PFSK-1 (cell line): ENCODE data around the gene MAP2K5.

Experiments
- FOXP2 ChIP-seq: optimal IDR thresholded peaks from 2 replicates; pipeline ENCODE3; 2011; ENCODE audit warnings: borderline replicate concordance, control low read depth, inconsistent platforms; ENCODE audit not compliant: insufficient read depth; ENCODE audit errors: extremely low read length, extremely low read depth
- POLR2AphosphoS5 ChIP-seq: IDR thresholded peaks from 2 replicates; pipeline ENCODE4 v1.6.1; 2012; ENCODE audit warnings: low read depth, mild to moderate bottlenecking, control low read depth, low read length, moderate library complexity
- REST ChIP-seq, 2 experiments: IDR thresholded peaks; 2 replicates each; pipeline versions ENCODE4 v1.6.1 to v1.8.0; 2011 to 2012; ENCODE audit warnings: low read depth in 2 of 2, low read length in 2 of 2, control low read depth in 1 of 2, inconsistent platforms in 1 of 2, mild to moderate bottlenecking in 1 of 2, moderate library complexity in 1 of 2; ENCODE audit not compliant: insufficient read depth in 1 of 2
- SIN3A ChIP-seq: IDR thresholded peaks from 2 replicates; pipeline ENCODE4 v1.6.1; 2012; ENCODE audit warnings: mild to moderate bottlenecking, low read length, moderate library complexity, borderline replicate concordance; ENCODE audit not compliant: insufficient read depth
- TAF1 ChIP-seq: IDR thresholded peaks from 2 replicates; pipeline ENCODE4 v1.6.1; 2012; ENCODE audit warnings: low read length, control low read depth, borderline replicate concordance; ENCODE audit not compliant: insufficient read depth

MAP2K5 gene

GRCh38 chr15:67523330-67523729 is 19.2 kb upstream of the MAP2K5 start:
- no peak for TF ChIP-seq FOXP2

- no peak for TF ChIP-seq TAF1
- no peak for TF ChIP-seq SIN3A
- TF ChIP-seq FOXP2, result no peak
- no peak for TF ChIP-seq POLR2AphosphoS5
Observed at GRCh38 chr15:67524235-67524634, 18.3 kb upstream of the MAP2K5 start.

GRCh38 chr15:67528513-67528912 is 14.0 kb upstream of the MAP2K5 start:
- TF ChIP-seq POLR2AphosphoS5 (no peak), FOXP2 (no peak), REST (IDR thresholded peaks at IDR 0.05; ENCODE audit: insufficient read depth in 1 of 2, low read depth in 2 of 2, low read length in 2 of 2) (no peak), SIN3A (no peak), TAF1 (no peak)

GRCh38 chr15:67531379-67531914 is 11.1 kb upstream of the MAP2K5 start:
- no peak for TF ChIP-seq SIN3A
- TF ChIP-seq POLR2AphosphoS5, result no peak
- TF ChIP-seq REST (IDR thresholded peaks at IDR 0.05; ENCODE audit: insufficient read depth in 1 of 2, low read depth in 2 of 2, low read length in 2 of 2), result no peak
- TF ChIP-seq FOXP2, result no peak
- no peak for TF ChIP-seq TAF1

- TF ChIP-seq SIN3A, result no peak
Observed at GRCh38 chr15:67533873-67534272, 8.6 kb upstream of the MAP2K5 start.

GRCh38 chr15:67534360-67534759 is 8.1 kb upstream of the MAP2K5 start:
- no peak for TF ChIP-seq REST (IDR thresholded peaks at IDR 0.05; ENCODE audit: insufficient read depth in 1 of 2, low read depth in 2 of 2, low read length in 2 of 2)
- TF ChIP-seq SIN3A, result no peak
- no peak for TF ChIP-seq TAF1
- no peak for TF ChIP-seq FOXP2
- no peak for TF ChIP-seq POLR2AphosphoS5

- no peak for TF ChIP-seq POLR2AphosphoS5
- TF ChIP-seq TAF1, result no peak
- no peak for TF ChIP-seq SIN3A
- no peak for TF ChIP-seq FOXP2
- no peak for TF ChIP-seq REST (IDR thresholded peaks at IDR 0.05; ENCODE audit: insufficient read depth in 1 of 2, low read depth in 2 of 2, low read length in 2 of 2)
Observed at GRCh38 chr15:67537771-67538170, 4.7 kb upstream of the MAP2K5 start.
